GM18505 (cell line): ENCODE data around the gene KLHDC10.
"Not testable (repeated sequence)": the region's sequence is repeated elsewhere in the genome, so short reads cannot be mapped to it uniquely, and the experiment has no call there.

Experiments
- ATAC-seq: cut with Tn5 transposase; IDR thresholded peaks from one replicate; pipeline ENCODE4 v1.9.1; 2021; ENCODE audit not compliant: unreplicated experiment
- POLR2A ChIP-seq: IDR thresholded peaks from 4 replicates; pipeline ENCODE4 v1.6.1; 2011; ENCODE audit warnings: borderline replicate concordance; ENCODE audit not compliant: insufficient read depth, insufficient read length; ENCODE audit errors: extremely low read depth

KLHDC10 gene

GRCh38 chr7:130065500-130066152, 4.7 kb upstream of the KLHDC10 start:
- no peak for ATAC-seq
- TF ChIP-seq POLR2A = no peak

DNA sequence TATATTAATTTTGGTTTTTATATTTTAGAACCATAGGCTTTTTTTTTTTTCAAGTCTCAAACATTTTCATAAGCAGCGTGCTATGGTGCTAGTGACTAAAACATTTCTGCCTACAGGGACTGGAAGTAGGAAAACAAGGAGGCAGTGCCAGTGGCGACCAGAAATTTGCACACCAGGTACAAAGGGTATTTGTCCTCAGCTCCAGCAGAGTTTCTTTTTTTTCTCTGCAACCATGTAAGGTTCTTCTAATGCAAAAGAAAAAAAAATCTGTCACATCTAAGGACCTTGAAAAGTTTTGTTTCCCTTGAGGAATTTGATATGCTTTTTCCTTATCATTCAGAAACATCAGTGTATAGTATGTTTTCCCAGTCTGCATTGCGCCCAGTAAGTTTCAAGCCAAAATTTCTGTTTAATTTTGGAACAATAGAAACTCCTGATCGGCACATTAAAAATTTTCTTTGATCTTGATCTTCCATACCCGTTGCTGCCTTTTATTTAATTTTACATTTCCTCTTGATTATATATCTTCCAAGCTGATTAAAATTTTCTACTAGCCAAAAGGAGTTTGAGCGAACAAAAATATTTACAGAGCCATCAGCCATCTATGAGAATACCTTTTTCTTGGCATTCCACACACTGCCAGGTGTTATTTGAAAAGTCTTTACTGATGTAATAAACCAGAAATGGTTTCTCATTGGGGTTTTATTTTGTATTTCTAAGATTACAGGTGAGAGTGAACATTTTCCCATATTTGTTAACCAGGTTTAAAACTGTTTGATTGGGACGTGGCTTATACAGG, 956 bp upstream of the KLHDC10 start:
- ATAC-seq = no peak
- TF ChIP-seq POLR2A = no peak

GRCh38 chr7:130070861-130071622, 708 bp downstream of the KLHDC10 start:
- no peak for ATAC-seq
- no peak for TF ChIP-seq POLR2A

- no peak for TF ChIP-seq POLR2A
- ATAC-seq = no peak
These were observed 1.6 kb downstream of the KLHDC10 start for GRCh38 chr7:130071701-130072622.

GRCh38 chr7:130079846-130080394, 9.6 kb downstream of the KLHDC10 start:
- TF ChIP-seq POLR2A = no peak
- ATAC-seq = no peak

GRCh38 chr7:130083497-130083896, 13.2 kb downstream of the KLHDC10 start:
- ATAC-seq = not testable (repeated sequence)

DNA sequence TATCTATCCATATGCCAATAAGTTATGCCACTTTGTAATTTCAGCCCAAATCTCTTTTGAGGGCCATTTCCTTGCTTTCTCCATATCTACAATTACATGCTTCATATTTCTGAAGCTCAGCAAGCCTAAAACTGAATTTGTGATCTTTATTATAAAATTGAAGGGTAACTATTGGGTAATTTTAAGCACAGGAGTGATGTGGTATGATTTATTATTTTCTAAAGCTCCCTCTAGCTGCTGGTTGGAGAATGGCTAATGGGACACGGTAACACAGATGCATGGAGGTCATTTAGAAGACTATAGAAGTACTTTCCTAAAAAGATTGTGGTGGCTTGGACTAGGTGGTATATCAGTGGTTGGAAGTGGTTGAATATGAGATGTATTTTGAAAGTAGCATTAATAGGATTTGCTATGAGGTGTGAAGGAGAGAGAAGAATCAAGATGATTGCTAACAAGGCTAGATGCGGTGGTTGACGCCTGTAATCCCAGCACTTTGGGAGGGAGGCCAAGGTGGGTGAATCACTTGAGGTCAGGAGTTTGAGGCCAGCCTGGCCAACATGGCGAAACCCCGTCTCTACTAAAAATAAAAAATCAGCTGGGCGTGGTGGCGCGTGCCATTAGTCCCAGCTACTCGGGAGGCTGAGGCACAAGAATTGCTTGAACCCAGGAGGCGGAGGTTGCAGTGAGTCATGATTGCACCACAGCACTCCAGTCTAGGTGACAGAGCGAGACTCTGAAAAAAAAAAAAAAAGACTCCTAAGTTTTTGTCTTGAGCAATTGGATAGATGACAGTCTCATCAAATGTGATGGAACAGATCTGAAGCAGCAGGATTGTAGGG, 13.9 kb downstream of the KLHDC10 start:
- no peak for TF ChIP-seq POLR2A
- no peak for ATAC-seq

- not testable (repeated sequence) for ATAC-seq
These were observed 14.9 kb downstream of the KLHDC10 start for GRCh38 chr7:130085235-130085634.

DNA sequence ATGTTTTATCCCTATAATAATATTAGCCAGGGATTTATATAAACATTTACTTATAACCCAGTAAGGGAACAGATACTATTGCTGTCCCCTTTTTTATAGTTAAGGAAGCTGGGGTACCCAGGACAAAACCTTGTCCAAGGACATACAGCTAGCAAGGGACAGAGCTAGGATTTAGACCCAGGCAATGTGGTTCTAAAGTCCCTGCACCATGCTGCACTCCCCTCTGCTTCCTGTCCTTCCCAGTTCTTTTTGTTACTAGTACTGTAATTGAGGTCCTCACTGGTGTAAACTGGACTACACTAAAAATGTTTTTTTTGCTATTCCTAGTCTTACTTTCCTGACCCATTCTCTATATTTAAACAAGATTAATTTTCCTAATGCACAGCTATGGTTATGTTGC, 16.6 kb downstream of the KLHDC10 start:
- ATAC-seq = no peak
- TF ChIP-seq POLR2A = no peak

GRCh38 chr7:130087364-130087763, 17.0 kb downstream of the KLHDC10 start:
- TF ChIP-seq POLR2A = no peak
- no peak for ATAC-seq

- TF ChIP-seq POLR2A = no peak
- ATAC-seq = no peak
These were observed 20.6 kb downstream of the KLHDC10 start for GRCh38 chr7:130090745-130091532.
